A172 (cell line): ENCODE data around the gene SLC2A9. TPM values are rescaled to one million over a fixed set of nuclear protein-coding genes. Genes with fewer than 3 reads are reported as not detected.

ENCODE experiments used
- DNase-seq: peaks from one replicate; pipeline ENCODE4 v3.0.0-alpha.2; 2015; ENCODE audit warnings: low spot score
- total RNA-seq: library from RNA; depleted of rRNA; stranded (reverse); fragments of >200 nt; shearing (Covaris generic); gene quantifications from 2 replicates; pipeline ENCODE4 v1.2.3, GENCODE V29; 2014

The SLC2A9 gene
- total RNA-seq, 1 experiment from 2014 or later = not detected

GRCh38 chr4:9893329-9894108 is 127.8 kb downstream of the SLC2A9 start:
- DNase-seq = no peak

GRCh38 chr4:9891740-9892139 is 129.6 kb downstream of the SLC2A9 start:
- no peak for DNase-seq

DNA sequence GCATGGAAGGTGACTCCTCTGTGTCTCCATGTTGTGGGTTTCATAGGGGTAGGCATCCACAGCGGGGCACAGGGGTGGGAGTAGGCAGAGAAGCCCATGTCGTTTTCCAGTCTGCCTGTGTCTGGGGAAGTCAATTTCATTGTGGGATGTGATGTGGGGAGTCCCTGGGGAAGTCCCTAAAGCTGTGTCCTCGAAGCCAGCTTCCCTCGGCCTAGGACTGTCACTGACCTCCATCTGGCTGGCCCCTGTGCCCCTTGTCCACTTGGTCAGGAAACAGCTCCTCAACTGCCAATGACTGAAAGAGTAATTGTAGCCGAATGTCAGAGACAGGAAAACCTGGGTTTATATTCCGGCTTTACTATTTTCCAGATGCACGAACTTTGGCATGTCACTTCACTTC is 130.2 kb downstream of the SLC2A9 start:
- no peak for DNase-seq

GRCh38 chr4:9889306-9889705 is 132.0 kb downstream of the SLC2A9 start:
- no peak for DNase-seq

GRCh38 chr4:9885958-9886357 is 135.3 kb downstream of the SLC2A9 start:
- no peak for DNase-seq

DNA sequence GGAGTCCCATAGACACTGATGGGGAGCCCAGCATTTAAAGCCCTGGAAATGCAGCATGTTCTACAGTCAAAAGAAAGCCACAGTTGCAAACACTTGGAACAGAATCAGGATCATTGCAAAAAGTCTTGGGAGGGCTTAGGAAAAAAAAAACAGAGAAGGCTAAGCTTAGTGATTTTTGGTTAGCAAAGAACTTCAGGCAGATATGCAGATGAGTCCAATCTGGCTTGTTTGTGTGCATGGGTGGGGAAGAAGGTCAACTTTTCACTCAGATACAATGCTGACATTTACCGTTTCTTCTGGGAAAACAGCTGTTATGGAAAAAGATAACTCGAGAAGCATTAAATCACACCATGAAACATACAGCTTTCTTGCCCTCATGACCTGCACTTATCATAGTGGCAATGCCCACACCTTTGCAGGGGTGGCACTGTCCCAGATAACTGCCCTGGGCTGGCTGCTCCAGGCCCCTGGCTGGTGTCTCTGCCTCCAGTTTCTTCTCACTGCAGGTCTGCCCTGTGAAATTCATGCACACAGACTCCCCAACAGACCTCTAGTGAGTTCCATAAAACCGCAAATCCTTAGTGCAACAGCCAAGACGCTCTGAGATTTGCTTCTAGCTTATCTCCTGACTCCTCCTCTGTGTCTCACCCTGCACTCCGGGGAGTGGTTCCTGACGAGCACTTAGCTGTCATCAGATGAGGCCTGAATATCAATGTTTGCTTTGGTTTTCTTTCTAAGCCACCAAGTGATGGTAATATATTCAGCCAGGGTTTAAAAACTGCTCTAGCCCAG is 140.7 kb downstream of the SLC2A9 start:
- no peak for DNase-seq

DNA sequence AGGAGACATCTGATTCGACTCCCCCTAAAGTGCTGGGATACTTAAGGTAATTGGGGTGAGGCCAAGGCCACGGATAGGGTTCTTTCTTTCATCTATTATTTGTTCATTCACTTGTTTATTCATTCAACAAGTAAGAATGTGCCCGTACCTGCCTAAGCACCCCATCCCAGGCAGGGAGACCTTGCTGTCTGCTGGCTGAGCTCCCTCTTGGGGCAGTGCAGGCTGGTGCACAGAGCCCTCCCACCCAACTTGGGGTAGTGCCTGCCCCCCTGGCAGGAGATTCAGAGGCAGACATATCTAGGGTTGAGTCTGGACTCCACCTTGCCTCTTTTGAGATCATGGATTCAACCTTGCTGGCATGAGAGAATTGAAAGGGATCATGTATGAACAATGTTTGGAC is 144.2 kb downstream of the SLC2A9 start:
- DNase-seq = no peak

DNA sequence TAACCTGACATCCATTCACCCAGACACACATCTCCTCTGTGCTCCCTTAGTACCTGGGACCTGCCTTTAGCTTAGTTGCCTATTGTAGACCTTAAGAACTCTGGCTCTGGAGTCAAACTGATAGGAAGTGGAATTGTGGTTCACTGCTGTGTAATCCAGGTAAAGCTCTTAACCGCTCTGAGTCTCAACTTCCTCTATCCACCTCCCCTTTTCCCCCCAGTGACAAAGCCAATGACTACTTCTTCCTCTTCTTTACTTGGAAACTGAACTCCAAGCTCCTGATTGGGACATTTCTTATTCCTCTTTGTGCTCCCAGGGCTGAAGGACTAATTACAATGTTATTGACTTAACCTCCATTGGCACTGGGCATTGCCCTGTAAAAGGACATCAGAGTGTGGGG is 145.8 kb downstream of the SLC2A9 start:
- no peak for DNase-seq

GRCh38 chr4:9874385-9874784 is 146.9 kb downstream of the SLC2A9 start:
- DNase-seq = no peak

DNA sequence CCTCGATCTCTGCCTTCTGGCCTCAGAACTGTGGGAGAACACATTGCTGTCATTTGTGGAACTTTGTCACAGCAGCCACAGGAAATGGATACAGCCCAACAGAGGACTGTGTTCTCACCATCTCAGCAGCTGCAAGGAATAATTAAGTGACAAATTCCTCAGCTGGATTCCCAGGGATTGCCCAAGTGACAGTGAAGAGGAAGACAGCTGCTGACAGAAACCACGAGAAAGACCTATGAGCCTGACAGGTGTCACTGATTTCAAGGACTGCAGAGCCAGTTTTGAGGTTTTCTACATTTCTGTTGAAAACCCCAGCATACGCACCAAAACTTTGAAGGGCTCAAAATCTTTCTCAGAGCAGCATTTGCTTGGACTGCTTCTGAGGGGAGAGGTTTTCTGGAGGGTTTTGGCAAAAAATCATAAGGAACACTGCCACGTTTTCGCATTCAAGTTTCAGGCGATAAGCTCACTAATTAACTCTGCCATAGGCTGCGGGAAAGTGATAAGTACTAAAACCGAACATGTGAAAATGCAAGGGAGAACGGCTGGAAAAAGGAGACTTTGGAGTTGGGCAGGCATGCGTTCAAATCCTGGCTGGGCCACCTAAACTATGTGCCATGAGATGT is 151.0 kb downstream of the SLC2A9 start:
- no peak for DNase-seq

DNA sequence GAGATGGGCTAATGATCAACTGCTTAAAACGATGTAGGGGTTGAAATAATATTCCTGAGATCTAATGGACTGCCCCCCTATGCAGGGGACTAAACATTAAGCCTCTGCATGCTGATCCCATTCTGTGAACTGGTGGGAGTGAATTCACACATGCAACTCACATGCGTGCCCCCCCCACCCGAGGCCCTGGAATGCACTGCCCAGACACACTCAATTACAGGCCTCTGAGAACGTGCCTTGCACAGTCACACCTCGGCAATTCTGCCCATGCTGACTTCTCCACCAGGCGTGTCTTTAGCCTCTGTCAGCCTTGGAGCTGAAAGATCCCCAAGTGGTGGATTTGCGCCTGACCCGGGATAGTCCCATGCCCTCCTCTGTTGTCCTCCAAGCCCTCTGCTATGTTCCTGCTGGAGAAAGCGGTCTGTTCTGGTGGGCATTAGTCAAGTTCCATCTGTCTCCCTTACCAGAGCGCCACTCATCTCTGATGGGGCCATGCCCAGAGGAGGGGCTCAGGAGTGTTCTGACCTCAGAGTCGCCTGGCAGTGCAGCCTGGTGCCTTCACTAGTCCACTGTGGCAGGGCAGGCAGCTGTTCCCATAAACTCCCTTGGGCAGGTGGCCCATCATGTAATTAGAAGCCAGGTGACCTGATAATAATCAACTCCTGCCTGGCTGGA is 153.4 kb downstream of the SLC2A9 start:
- DNase-seq = no peak

DNA sequence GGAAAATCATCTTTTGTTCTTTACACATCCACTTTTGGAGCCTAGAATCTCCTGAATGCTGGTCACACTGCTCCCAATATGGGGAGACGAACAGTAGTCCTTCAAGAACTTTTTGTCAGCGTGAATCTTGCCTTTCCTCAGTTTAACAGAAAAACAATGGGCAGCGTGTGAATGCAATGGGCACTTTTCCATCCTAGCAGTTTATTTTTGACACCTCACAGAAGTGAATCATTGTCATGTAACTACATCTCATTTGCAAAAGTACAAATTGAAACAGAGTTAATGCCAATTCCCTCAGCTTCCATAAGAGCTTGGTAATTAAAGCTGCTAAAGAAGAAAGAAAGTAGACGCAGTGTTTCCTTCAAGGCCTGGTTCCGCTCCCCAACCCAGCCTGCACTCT is 154.4 kb downstream of the SLC2A9 start:
- DNase-seq = no peak

DNA sequence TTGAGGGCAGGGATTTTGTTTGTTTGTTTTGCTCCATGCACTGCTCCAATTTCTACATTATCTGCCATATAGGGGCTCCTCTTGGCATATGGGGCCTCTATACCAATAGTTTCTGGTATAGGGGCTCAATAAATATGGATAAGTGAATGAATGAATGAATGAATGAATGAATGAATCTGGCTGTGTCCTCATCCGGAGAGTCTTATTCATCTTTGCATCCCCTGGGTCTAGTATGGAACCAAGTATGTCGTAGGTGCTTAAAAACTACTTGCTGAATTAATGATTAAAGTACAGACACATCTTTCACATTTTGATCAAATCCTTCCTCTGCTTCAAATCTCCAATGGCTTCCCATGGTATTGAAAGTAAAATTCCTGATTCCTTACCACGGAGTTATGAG is 159.7 kb downstream of the SLC2A9 start:
- no peak for DNase-seq

GRCh38 chr4:9859810-9860209 is 161.5 kb downstream of the SLC2A9 start:
- no peak for DNase-seq

- DNase-seq = no peak
Measured at GRCh38 chr4:9849538-9849920, 171.8 kb downstream of the SLC2A9 start.

DNA sequence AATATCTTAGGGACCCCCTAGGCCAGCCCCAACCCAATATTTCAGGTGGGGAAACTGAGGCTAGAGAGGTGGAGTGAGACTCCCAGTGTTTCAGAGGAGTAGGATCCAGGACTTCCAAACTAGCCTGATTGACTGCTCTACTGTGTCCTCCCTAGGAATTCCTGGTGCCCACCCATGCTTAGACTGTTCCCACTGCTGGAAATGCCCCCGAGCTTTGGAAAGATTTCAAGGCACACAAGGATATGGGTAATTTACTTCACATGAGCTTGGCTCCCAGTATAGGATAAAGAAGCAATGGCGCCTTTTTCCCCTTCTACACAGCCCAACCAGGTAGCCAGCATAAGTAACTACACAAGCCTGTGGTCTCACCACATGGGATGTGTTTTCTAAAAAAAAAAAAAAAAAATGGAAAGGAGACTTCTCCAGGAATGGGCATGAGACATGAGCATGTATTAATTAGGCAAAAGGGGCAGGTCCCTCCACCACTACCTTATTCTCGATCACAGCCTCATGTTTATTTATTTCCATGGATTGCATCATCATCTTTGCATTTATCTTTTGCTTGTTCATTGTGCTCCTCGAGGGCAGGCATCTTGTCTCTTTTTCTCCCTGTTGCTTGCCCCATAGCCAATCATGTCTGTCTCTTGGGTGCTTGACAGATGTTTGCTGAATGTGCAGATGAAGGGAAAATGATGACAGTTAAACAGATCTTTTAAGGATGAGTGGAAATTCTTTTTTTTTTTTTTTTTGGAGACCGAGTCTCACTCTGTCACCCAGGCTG is 173.1 kb downstream of the SLC2A9 start:
- no peak for DNase-seq

- DNase-seq = no peak
Measured at GRCh38 chr4:9845791-9846493, 175.4 kb downstream of the SLC2A9 start.

DNA sequence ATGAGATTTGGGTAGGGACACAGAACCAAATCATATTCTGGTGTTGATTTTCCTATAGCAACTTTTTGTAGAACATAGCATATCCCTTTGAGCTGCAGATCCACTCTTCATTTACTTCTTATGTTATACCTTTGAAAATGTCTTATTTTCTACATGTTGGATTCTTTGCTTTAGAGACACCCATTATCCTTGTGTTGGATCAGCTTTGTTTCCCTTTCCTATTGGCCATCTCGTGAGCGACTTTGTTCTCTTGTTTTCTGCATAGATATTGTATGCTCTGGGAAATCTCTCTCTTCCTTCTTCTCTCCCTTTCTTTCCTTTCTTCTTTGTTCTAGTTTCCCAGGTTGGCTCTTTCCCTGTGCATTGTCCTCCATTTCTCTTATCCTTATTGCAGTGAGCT is 180.2 kb downstream of the SLC2A9 start:
- DNase-seq = no peak

DNA sequence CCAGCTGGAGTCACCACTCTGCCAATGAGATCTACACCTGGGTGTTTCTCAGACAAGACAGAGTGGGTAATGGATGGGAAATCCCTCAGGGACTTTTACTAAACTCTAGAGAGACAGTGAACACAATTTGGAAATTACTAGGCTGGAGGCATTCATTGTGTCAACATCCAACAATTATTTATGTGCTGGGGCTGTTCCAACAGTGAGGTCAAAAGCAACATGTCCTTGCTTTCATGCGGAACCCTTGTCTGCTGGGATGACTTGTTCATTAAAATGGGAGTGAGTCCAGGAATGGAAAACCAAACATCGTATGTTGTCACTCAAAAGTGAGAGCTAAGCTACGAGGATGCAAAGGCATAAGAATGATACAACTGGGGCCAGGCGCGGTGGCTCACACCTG is 185.9 kb downstream of the SLC2A9 start:
- no peak for DNase-seq

- no peak for DNase-seq
Measured at GRCh38 chr4:9833421-9833820, 187.9 kb downstream of the SLC2A9 start.

- no peak for DNase-seq
Measured at GRCh38 chr4:9832640-9833039, 188.7 kb downstream of the SLC2A9 start.
